ENCODE data around the gene SLC9B1. TPM values are rescaled to one million over a fixed set of nuclear protein-coding genes. Genes with fewer than 3 reads are reported as not detected.
"Not testable (repeated sequence)": the region's sequence is repeated elsewhere in the genome, so short reads cannot be mapped to it uniquely, and the experiment has no call there.

Gene SLC9B1
- total and polyA plus RNA-seq, 8 donors, result 0.52 to 4.7 (median 3.2) TPM

DNA sequence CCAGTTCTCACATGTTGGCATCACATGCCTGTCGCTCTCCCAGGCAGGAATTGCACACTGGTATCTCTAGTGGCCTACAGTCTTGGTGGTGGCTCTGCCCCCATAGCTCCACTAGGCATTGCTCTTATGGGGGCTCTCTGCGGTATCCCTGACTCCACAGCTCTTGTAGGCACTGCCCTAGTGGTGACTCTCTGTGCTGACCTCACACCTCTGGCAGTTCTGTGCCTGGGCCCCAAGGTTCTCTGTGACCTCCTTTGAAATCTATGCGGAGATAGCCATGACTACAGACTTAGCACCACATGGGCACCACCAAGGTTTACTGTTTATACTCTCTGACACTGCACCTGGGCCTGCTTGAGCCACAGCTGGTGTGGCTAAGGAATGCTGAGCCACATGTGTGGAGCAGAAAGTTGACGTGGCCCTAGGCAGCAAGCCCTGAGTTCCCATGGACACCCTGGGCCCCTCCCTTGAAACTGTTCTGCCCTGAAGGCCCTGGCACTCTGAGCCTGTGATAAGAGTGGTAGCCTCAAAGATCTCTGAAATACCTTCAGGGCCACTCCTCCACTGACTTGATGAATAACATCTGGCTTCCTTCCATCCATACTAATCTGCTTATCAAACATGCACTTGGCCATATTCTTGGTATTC, 8.0 kb downstream of the SLC9B1 start:
- DNase-seq (peak in 2 of 4 donors; percentile 16 to 54), ATAC-seq (peak; percentile 87)
- no peaks in the 10 kb centered on the region for H3K4me1 ChIP-seq
- no peaks in the 10 kb centered on the region for H3K27me3 ChIP-seq
- H3K27ac ChIP-seq, result peak overlapping the region; percentile 2 to 26
- intact Hi-C loops (cut with DNase I), result loop anchor here in 1 of 2 donors (10.0 kb wide), 1 partner anchor 567 kb away; no protein-coding TSS in a partner anchor
- no peaks in the 10 kb centered on the region for H3K9me3 ChIP-seq
- H3K4me3 ChIP-seq, result no peak overlapping the region
- H3K36me3 ChIP-seq, result no peaks in the 10 kb centered on the region
- TF ChIP-seq CTCF (IDR thresholded peaks at IDR 0.05), result no peak

GRCh38 chr4:103010804-103011203, 8.7 kb downstream of the SLC9B1 start:
- ATAC-seq (no peak), DNase-seq (no peak)
- intact Hi-C loops (cut with DNase I), result loop anchor here in 1 of 2 donors (10.0 kb wide), 1 partner anchor 566 kb away; no protein-coding TSS in a partner anchor
- no peaks in the 10 kb centered on the region for H3K9me3 ChIP-seq
- no peak for TF ChIP-seq CTCF (IDR thresholded peaks at IDR 0.05)
- no peaks in the 10 kb centered on the region for H3K36me3 ChIP-seq
- H3K4me1 ChIP-seq, result no peaks in the 10 kb centered on the region
- H3K27me3 ChIP-seq, result no peaks in the 10 kb centered on the region
- H3K4me3 ChIP-seq, result no peak overlapping the region
- H3K27ac ChIP-seq, result no peak overlapping the region

GRCh38 chr4:103008875-103009729, 10.4 kb downstream of the SLC9B1 start:
- ATAC-seq (peak; percentile 86), DNase-seq (peak in 2 of 4 donors; percentile 55 to 76)
- Histone ChIP-seq H3K4me3 (no peak overlapping the region), H3K27ac (no peak overlapping the region), H3K9me3 (no peaks in the 10 kb centered on the region), H3K36me3 (no peaks in the 10 kb centered on the region), H3K27me3 (no peaks in the 10 kb centered on the region), H3K4me1 (no peaks in the 10 kb centered on the region)
- peak; percentile 57 to 67 for TF ChIP-seq CTCF (IDR thresholded peaks at IDR 0.05)
- intact Hi-C loops (cut with DNase I), result loop anchor here in 1 of 2 donors (10.0 kb wide), 1 partner anchor 384 kb away; no protein-coding TSS in a partner anchor

- H3K27ac ChIP-seq, result no peak overlapping the region
- ATAC-seq (no peak), DNase-seq (peak in 1 of 4 donors; percentile 30)
- no peaks in the 10 kb centered on the region for H3K27me3 ChIP-seq
- H3K36me3 ChIP-seq, result no peaks in the 10 kb centered on the region
- H3K4me3 ChIP-seq, result no peak overlapping the region
- no peak for TF ChIP-seq CTCF (IDR thresholded peaks at IDR 0.05)
- no peaks in the 10 kb centered on the region for H3K4me1 ChIP-seq
- H3K9me3 ChIP-seq, result no peaks in the 10 kb centered on the region
- intact Hi-C loops (cut with DNase I), result loop anchor here in 1 of 2 donors (10.0 kb wide), 1 partner anchor 378 kb away; no protein-coding TSS in a partner anchor
Observed at GRCh38 chr4:103002551-103002950, 17.0 kb downstream of the SLC9B1 start.

GRCh38 chr4:102994803-102995202, 24.7 kb downstream of the SLC9B1 start:
- Histone ChIP-seq H3K36me3 (no peaks in the 10 kb centered on the region), H3K4me3 (no peak overlapping the region), H3K4me1 (no peaks in the 10 kb centered on the region), H3K27me3 (no peaks in the 10 kb centered on the region), H3K9me3 (peaks cover 0 to 3% of the 10 kb centered on the region in 2 donors), H3K27ac (no peak overlapping the region)
- no peak for DNase-seq
- no peak for ATAC-seq
- intact Hi-C loops (cut with DNase I), result no loop called here
- no peak for TF ChIP-seq CTCF (IDR thresholded peaks at IDR 0.05)

DNA sequence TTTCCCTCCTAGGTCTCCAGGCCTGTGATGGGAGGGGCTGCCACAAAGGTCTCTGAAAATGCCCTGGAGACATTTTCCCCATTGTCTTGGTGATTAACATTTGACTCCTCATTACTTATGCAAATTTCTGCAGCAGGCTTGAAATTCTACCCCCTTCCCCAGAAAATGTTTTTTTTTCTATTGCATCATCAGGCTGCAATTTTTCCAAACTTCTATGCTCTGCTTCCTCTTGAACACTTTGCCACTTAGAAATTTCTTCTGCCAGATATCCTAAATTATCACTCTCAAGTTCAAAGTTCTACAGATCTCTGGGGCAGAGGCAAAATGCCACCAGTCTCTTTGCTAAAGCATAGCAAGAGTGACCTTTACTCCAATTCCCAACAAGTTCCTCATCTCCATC, 25.5 kb downstream of the SLC9B1 start:
- H3K9me3 ChIP-seq; intact Hi-C loops (cut with DNase I): not testable (repeated sequence)

More for the DNA sequence above, 25.5 kb downstream of the SLC9B1 start:
- not testable (repeated sequence) for H3K4me1 ChIP-seq, H3K27ac ChIP-seq, ATAC-seq, H3K4me3 ChIP-seq, H3K27me3 ChIP-seq, H3K36me3 ChIP-seq, DNase-seq
